Measurements from ENCODE around the gene TLR2. TPM values are rescaled to one million over a fixed set of nuclear protein-coding genes. Genes with fewer than 3 reads are reported as not detected.

Gene TLR2
- total and polyA plus RNA-seq, 2 experiments from 2014 or later: 0.63 to 1.2 TPM

GRCh38 chr4:153637201-153637600 is 46.9 kb upstream of the TLR2 start:
- Mint-ChIP-seq H3K27ac (no peak overlapping the region), H3K4me3 (no peak overlapping the region), H3K36me3 (ENCODE audit: low read depth) (peaks cover 25% of the 10 kb centered on the region), H3K9me3 (no peaks in the 10 kb centered on the region), H3K4me1 (peaks cover 7% of the 10 kb centered on the region), H3K27me3 (ENCODE audit: insufficient read depth, low read depth, poor library complexity) (peaks cover 7% of the 10 kb centered on the region)
- Histone ChIP-seq H3K27ac (ENCODE audit: low read depth) (no peak overlapping the region), H4K20me1 (replicated peaks; ENCODE audit: insufficient read depth) (no peaks in the 10 kb centered on the region), H3F3A (replicated peaks; ENCODE audit: low read depth) (0 out of 2 replicates have a peak, but pooled peaks cover 2% of the 10 kb centered on the region), H3K27me3 (ENCODE audit: insufficient read depth) (no peaks in the 10 kb centered on the region), H3K36me3 (ENCODE audit: insufficient read depth) (0 out of 2 replicates have a peak, but pooled peaks cover 7% of the 10 kb centered on the region), H3K79me2 (replicated peaks; ENCODE audit: insufficient read depth) (no peaks in the 10 kb centered on the region), H3K9me2 (ENCODE audit: insufficient read depth) (no peaks in the 10 kb centered on the region), H3K4me3 (no peak overlapping the region), H3K4me1 (ENCODE audit: insufficient read depth) (no peaks in the 10 kb centered on the region), H2AFZ (no peak overlapping the region), H3K4me2 (no peak overlapping the region)
- no peak for TF ChIP-seq POLR2AphosphoS5 (IDR thresholded peaks at IDR 0.05; ENCODE audit: low read depth)
- no peak for TF ChIP-seq NANOG (IDR thresholded peaks at IDR 0.05; ENCODE audit: borderline replicate concordance)
- no peak for TF ChIP-seq REST (IDR thresholded peaks at IDR 0.05; ENCODE audit: unreplicated experiment)
- ATAC-seq (no peak), DNase-seq (ENCODE audit: low spot score) (no peak)

DNA sequence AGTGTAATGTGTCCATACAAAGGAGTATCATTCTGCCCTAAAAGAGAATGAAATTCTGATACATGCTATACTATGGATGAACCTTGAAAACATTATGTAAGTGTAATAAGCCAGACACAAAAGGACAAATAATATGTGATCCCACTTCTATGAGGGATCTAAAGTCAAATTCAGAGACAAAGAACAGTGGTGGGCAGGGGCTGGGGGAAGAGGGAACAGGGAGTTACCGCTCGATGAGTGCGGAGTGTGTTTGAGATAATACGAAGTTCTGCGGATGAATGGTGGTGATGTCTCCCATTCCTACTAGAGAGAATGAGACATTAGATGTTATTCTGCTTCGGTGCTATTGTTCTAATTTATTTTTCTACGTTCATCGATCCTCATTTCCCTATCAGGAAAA is 46.1 kb upstream of the TLR2 start:
- 0 out of 2 replicates have a peak, but pooled peaks cover 7% of the 10 kb centered on the region for H3K36me3 ChIP-seq (ENCODE audit: insufficient read depth)
- Mint-ChIP-seq H3K27ac (no peak overlapping the region), H3K4me1 (peaks cover 7% of the 10 kb centered on the region), H3K9me3 (no peaks in the 10 kb centered on the region), H3K4me3 (no peak overlapping the region), H3K27me3 (ENCODE audit: insufficient read depth, low read depth, poor library complexity) (peaks cover 3% of the 10 kb centered on the region), H3K36me3 (ENCODE audit: low read depth) (peaks cover 19% of the 10 kb centered on the region)
- H3K9me2 ChIP-seq (ENCODE audit: insufficient read depth): no peaks in the 10 kb centered on the region
- no peaks in the 10 kb centered on the region for H3K27me3 ChIP-seq (ENCODE audit: insufficient read depth)
- H3K4me1 ChIP-seq (ENCODE audit: insufficient read depth): no peaks in the 10 kb centered on the region
- no peak overlapping the region for H3K27ac ChIP-seq (ENCODE audit: low read depth)
- DNase-seq (ENCODE audit: low spot score) (no peak), ATAC-seq (no peak)
- no peak overlapping the region for H2AFZ ChIP-seq
- 0 out of 2 replicates have a peak, but pooled peaks cover 2% of the 10 kb centered on the region for H3F3A ChIP-seq (replicated peaks; ENCODE audit: low read depth)
- H4K20me1 ChIP-seq (replicated peaks; ENCODE audit: insufficient read depth): no peaks in the 10 kb centered on the region
- no peak overlapping the region for H3K4me3 ChIP-seq
- no peaks in the 10 kb centered on the region for H3K79me2 ChIP-seq (replicated peaks; ENCODE audit: insufficient read depth)
- no peak overlapping the region for H3K4me2 ChIP-seq
- TF ChIP-seq EZH2phosphoT487 (IDR thresholded peaks at IDR 0.05; ENCODE audit: unreplicated experiment): no peak
- TF ChIP-seq ZNF114 (CRISPR knock-in tag; IDR thresholded peaks at IDR 0.05): no peak
- no peak for TF ChIP-seq NANOG (IDR thresholded peaks at IDR 0.05; ENCODE audit: borderline replicate concordance)
- TF ChIP-seq CREB1 (CRISPR knock-in tag; IDR thresholded peaks at IDR 0.05; ENCODE audit: low read depth): no peak
- no peak for TF ChIP-seq EZH2 (IDR thresholded peaks at IDR 0.05; ENCODE audit: low read depth, unreplicated experiment)
- TF ChIP-seq JUNB (IDR thresholded peaks at IDR 0.05; ENCODE audit: unreplicated experiment): no peak
- TF ChIP-seq ETS1 (IDR thresholded peaks at IDR 0.05): no peak
- TF ChIP-seq, protein P1, sequence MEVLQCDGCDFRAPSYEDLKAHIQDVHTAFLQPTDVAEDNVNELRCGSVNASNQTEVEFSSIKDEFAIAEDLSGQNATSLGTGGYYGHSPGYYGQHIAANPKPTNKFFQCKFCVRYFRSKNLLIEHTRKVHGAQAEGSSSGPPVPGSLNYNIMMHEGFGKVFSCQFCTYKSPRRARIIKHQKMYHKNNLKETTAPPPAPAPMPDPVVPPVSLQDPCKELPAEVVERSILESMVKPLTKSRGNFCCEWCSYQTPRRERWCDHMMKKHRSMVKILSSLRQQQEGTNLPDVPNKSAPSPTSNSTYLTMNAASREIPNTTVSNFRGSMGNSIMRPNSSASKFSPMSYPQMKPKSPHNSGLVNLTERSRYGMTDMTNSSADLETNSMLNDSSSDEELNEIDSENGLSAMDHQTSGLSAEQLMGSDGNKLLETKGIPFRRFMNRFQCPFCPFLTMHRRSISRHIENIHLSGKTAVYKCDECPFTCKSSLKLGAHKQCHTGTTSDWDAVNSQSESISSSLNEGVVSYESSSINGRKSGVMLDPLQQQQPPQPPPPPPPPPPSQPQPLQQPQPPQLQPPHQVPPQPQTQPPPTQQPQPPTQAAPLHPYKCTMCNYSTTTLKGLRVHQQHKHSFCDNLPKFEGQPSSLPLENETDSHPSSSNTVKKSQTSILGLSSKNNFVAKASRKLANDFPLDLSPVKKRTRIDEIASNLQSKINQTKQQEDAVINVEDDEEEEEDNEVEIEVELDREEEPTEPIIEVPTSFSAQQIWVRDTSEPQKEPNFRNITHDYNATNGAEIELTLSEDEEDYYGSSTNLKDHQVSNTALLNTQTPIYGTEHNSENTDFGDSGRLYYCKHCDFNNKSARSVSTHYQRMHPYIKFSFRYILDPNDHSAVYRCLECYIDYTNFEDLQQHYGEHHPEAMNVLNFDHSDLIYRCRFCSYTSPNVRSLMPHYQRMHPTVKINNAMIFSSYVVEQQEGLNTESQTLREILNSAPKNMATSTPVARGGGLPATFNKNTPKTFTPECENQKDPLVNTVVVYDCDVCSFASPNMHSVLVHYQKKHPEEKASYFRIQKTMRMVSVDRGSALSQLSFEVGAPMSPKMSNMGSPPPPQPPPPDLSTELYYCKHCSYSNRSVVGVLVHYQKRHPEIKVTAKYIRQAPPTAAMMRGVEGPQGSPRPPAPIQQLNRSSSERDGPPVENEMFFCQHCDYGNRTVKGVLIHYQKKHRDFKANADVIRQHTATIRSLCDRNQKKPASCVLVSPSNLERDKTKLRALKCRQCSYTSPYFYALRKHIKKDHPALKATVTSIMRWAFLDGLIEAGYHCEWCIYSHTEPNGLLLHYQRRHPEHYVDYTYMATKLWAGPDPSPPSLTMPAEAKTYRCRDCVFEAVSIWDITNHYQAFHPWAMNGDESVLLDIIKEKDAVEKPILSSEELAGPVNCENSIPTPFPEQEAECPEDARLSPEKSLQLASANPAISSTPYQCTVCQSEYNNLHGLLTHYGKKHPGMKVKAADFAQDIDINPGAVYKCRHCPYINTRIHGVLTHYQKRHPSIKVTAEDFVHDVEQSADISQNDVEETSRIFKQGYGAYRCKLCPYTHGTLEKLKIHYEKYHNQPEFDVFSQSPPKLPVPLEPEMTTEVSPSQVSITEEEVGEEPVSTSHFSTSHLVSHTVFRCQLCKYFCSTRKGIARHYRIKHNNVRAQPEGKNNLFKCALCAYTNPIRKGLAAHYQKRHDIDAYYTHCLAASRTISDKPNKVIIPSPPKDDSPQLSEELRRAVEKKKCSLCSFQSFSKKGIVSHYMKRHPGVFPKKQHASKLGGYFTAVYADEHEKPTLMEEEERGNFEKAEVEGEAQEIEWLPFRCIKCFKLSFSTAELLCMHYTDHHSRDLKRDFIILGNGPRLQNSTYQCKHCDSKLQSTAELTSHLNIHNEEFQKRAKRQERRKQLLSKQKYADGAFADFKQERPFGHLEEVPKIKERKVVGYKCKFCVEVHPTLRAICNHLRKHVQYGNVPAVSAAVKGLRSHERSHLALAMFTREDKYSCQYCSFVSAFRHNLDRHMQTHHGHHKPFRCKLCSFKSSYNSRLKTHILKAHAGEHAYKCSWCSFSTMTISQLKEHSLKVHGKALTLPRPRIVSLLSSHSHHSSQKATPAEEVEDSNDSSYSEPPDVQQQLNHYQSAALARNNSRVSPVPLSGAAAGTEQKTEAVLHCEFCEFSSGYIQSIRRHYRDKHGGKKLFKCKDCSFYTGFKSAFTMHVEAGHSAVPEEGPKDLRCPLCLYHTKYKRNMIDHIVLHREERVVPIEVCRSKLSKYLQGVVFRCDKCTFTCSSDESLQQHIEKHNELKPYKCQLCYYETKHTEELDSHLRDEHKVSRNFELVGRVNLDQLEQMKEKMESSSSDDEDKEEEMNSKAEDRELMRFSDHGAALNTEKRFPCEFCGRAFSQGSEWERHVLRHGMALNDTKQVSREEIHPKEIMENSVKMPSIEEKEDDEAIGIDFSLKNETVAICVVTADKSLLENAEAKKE (CRISPR knock-in tag; IDR thresholded peaks at IDR 0.05): no peak
- TF ChIP-seq POLR2AphosphoS5 (IDR thresholded peaks at IDR 0.05; ENCODE audit: low read depth): no peak

Data from GM23338 (cell line).